ENCODE data around the gene SUOX.

- TF ChIP-seq, protein P1, sequence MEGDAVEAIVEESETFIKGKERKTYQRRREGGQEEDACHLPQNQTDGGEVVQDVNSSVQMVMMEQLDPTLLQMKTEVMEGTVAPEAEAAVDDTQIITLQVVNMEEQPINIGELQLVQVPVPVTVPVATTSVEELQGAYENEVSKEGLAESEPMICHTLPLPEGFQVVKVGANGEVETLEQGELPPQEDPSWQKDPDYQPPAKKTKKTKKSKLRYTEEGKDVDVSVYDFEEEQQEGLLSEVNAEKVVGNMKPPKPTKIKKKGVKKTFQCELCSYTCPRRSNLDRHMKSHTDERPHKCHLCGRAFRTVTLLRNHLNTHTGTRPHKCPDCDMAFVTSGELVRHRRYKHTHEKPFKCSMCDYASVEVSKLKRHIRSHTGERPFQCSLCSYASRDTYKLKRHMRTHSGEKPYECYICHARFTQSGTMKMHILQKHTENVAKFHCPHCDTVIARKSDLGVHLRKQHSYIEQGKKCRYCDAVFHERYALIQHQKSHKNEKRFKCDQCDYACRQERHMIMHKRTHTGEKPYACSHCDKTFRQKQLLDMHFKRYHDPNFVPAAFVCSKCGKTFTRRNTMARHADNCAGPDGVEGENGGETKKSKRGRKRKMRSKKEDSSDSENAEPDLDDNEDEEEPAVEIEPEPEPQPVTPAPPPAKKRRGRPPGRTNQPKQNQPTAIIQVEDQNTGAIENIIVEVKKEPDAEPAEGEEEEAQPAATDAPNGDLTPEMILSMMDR (IDR thresholded peaks at IDR 0.05), result no peak
- no peak for TF ChIP-seq POLR2A (IDR thresholded peaks at IDR 0.05)
Observed at GRCh38 chr12:55955800-55956508, 41.1 kb upstream of the SUOX start.
